Measurements from ENCODE around the gene SURF1. TPM values are rescaled to one million over a fixed set of nuclear protein-coding genes. Genes with fewer than 3 reads are reported as not detected.
"Not testable (repeated sequence)": the region's sequence is repeated elsewhere in the genome, so short reads cannot be mapped to it uniquely, and the experiment has no call there.

SURF1 gene
- total RNA-seq, 1 donor from 2014 or later: 44.5 TPM

GRCh38 chr9:133380734-133381133, 24.4 kb upstream of the SURF1 start:
- no peak for TF ChIP-seq CTCF (IDR thresholded peaks at IDR 0.05; ENCODE audit: insufficient read depth, low read length, severe bottlenecking)
- FAIRE-seq: no peak
- no peak overlapping the region for H3K4me3 ChIP-seq (ENCODE audit: low read depth, low read length)
- H3K36me3 ChIP-seq (ENCODE audit: control insufficient read depth, insufficient read depth, low read length): no peaks in the 10 kb centered on the region
- no peak for DNase-seq (ENCODE audit: low read depth)
- no peaks in the 10 kb centered on the region for H3K27me3 ChIP-seq (ENCODE audit: control insufficient read depth, insufficient read depth, low read length)

GRCh38 chr9:133379153-133380086, 23.1 kb upstream of the SURF1 start:
- Histone ChIP-seq H3K4me3 (ENCODE audit: low read depth, low read length) (no peak overlapping the region), H3K36me3 (ENCODE audit: control insufficient read depth, insufficient read depth, low read length) (no peaks in the 10 kb centered on the region), H3K27me3 (ENCODE audit: control insufficient read depth, insufficient read depth, low read length) (no peaks in the 10 kb centered on the region)
- DNase-seq (ENCODE audit: low read depth) (no peak), FAIRE-seq (no peak)
- no peak for TF ChIP-seq CTCF (IDR thresholded peaks at IDR 0.05; ENCODE audit: insufficient read depth, low read length, severe bottlenecking)

- no peak for TF ChIP-seq CTCF (IDR thresholded peaks at IDR 0.05; ENCODE audit: insufficient read depth, low read length, severe bottlenecking)
- FAIRE-seq (no peak), DNase-seq (ENCODE audit: low read depth) (no peak)
- Histone ChIP-seq H3K36me3 (ENCODE audit: control insufficient read depth, insufficient read depth, low read length) (no peaks in the 10 kb centered on the region), H3K27me3 (ENCODE audit: control insufficient read depth, insufficient read depth, low read length) (no peaks in the 10 kb centered on the region), H3K4me3 (ENCODE audit: low read depth, low read length) (no peak overlapping the region)
Observed at GRCh38 chr9:133378408-133378962, 22.2 kb upstream of the SURF1 start.

GRCh38 chr9:133377721-133378216, 21.5 kb upstream of the SURF1 start:
- no peak for FAIRE-seq
- Histone ChIP-seq H3K27me3 (ENCODE audit: control insufficient read depth, insufficient read depth, low read length) (no peaks in the 10 kb centered on the region), H3K36me3 (ENCODE audit: control insufficient read depth, insufficient read depth, low read length) (peaks cover 2% of the 10 kb centered on the region), H3K4me3 (ENCODE audit: low read depth, low read length) (no peak overlapping the region)
- DNase-seq (ENCODE audit: low read depth): no peak
- no peak for TF ChIP-seq CTCF (IDR thresholded peaks at IDR 0.05; ENCODE audit: insufficient read depth, low read length, severe bottlenecking)

- H3K36me3 ChIP-seq (ENCODE audit: control insufficient read depth, insufficient read depth, low read length); H3K4me3 ChIP-seq (ENCODE audit: low read depth, low read length); DNase-seq (ENCODE audit: low read depth); H3K27me3 ChIP-seq (ENCODE audit: control insufficient read depth, insufficient read depth, low read length); FAIRE-seq: not testable (repeated sequence)
Observed at GRCh38 chr9:133377280-133377679, 21.0 kb upstream of the SURF1 start.

Data from bronchial epithelial cell (primary cell).